GM23338 (cell line): ENCODE results near the gene CCDC85B. TPM values are rescaled to one million over a fixed set of nuclear protein-coding genes. Genes with fewer than 3 reads are reported as not detected.
A peak's percentile ranks its signal among the peaks of the same experiment; 100 is the strongest.

Source experiments
- ATAC-seq: fragments of 200-7000 bp; cut with Tn5 transposase; 3 replicates; pipeline ENCODE4 v1.9.1; 2020
- DNase-seq: peaks from one replicate; pipeline ENCODE4 v3.0.0-alpha.2; 2015; ENCODE audit warnings: low spot score
- H2AFZ ChIP-seq: fragments of 200-600 bp; sonication (generic); 2 replicates; pipeline ENCODE4 v1.8.0; 2016; ENCODE audit warnings: antibody characterized with exemption, mild to moderate bottlenecking, moderate library complexity
- H3F3A ChIP-seq: fragments of 200-600 bp; sonication (generic); replicated peaks from 2 replicates; pipeline ENCODE4 v1.8.0; 2017; ENCODE audit warnings: antibody characterized with exemption, mixed run types, low read depth
- H3K27ac ChIP-seq: fragments of 200-600 bp; sonication (generic); 2 replicates; pipeline ENCODE4 v1.6.1; 2016; ENCODE audit warnings: low read depth
- H3K27me3 ChIP-seq: fragments of 200-600 bp; sonication (generic); 2 replicates; pipeline ENCODE4 v1.8.0; 2016; ENCODE audit warnings: mild to moderate bottlenecking, mixed run types, moderate library complexity; ENCODE audit not compliant: insufficient read depth
- H3K36me3 ChIP-seq: fragments of 200-600 bp; sonication (generic); 2 replicates; pipeline ENCODE4 v1.8.0; 2016; ENCODE audit warnings: mild to moderate bottlenecking; ENCODE audit not compliant: insufficient read depth
- H3K4me1 ChIP-seq: fragments of 200-600 bp; sonication (generic); 2 replicates; pipeline ENCODE4 v1.8.0; 2016; ENCODE audit warnings: mild to moderate bottlenecking, moderate library complexity; ENCODE audit not compliant: insufficient read depth
- H3K4me2 ChIP-seq: fragments of 200-600 bp; sonication (generic); 2 replicates; pipeline ENCODE4 v1.7.1; 2017; ENCODE audit warnings: mixed run types
- H3K4me3 ChIP-seq: fragments of 200-600 bp; sonication (generic); 2 replicates; pipeline ENCODE4 v1.6.1; 2016; ENCODE audit warnings: mixed run types
- H3K79me2 ChIP-seq: fragments of 200-600 bp; sonication (generic); replicated peaks from 2 replicates; pipeline ENCODE4 v1.8.0; 2017; ENCODE audit warnings: mild to moderate bottlenecking; ENCODE audit not compliant: insufficient read depth
- H3K9me2 ChIP-seq: fragments of 200-600 bp; sonication (generic); 2 replicates; pipeline ENCODE4 v1.8.0; 2017; ENCODE audit not compliant: insufficient read depth
- H4K20me1 ChIP-seq: fragments of 200-600 bp; sonication (generic); replicated peaks from 2 replicates; pipeline ENCODE4 v1.8.0; 2017; ENCODE audit warnings: mild to moderate bottlenecking; ENCODE audit not compliant: insufficient read depth
- H3K27ac Mint-ChIP-seq: 2 replicates; pipeline ENCODE4 v1.8.0; 2020; ENCODE audit warnings: inconsistent platforms, mild to moderate bottlenecking, moderate library complexity, mixed read lengths
- H3K27me3 Mint-ChIP-seq: 3 replicates; pipeline ENCODE4 v1.8.0; 2022; ENCODE audit warnings: low read depth, mild to moderate bottlenecking, moderate library complexity, mixed read lengths, inconsistent platforms; ENCODE audit not compliant: insufficient read depth, poor library complexity
- H3K36me3 Mint-ChIP-seq: 3 replicates; pipeline ENCODE4 v1.8.0; 2021; ENCODE audit warnings: low read depth, mild to moderate bottlenecking, inconsistent platforms, moderate library complexity, mixed read lengths
- H3K4me1 Mint-ChIP-seq: 3 replicates; pipeline ENCODE4 v1.8.0; 2020; ENCODE audit warnings: mild to moderate bottlenecking, inconsistent platforms, mixed read lengths
- H3K4me3 Mint-ChIP-seq: 3 replicates; pipeline ENCODE4 v1.8.0; 2021; ENCODE audit warnings: moderate library complexity, mild to moderate bottlenecking, inconsistent platforms, mixed read lengths
- H3K9me3 Mint-ChIP-seq: 3 replicates; pipeline ENCODE4 v1.8.0; 2020; ENCODE audit warnings: moderate library complexity, mild to moderate bottlenecking, inconsistent platforms, mixed read lengths
- CREB1 ChIP-seq: fragments of 250-450 bp; sonication (Bioruptor Pico); IDR thresholded peaks from 2 replicates; pipeline ENCODE4 v1.5.0; 2020; ENCODE audit warnings: low read depth, mild to moderate bottlenecking, moderate library complexity
- ETS1 ChIP-seq: IDR thresholded peaks from 2 replicates; pipeline ENCODE4 v1.6.1; 2016; ENCODE audit warnings: antibody characterized with exemption
- EZH2 ChIP-seq: fragments of 200-600 bp; sonication (generic); IDR thresholded peaks from one replicate; pipeline ENCODE4 v1.8.0; 2017; ENCODE audit warnings: antibody characterized with exemption, mild to moderate bottlenecking, low read depth; ENCODE audit not compliant: unreplicated experiment
- EZH2phosphoT487 ChIP-seq: fragments of 200-600 bp; sonication (generic); IDR thresholded peaks from one replicate; pipeline ENCODE4 v1.8.1; 2018; ENCODE audit warnings: antibody characterized with exemption; ENCODE audit not compliant: unreplicated experiment
- JUNB ChIP-seq: IDR thresholded peaks from one replicate; pipeline ENCODE4 v1.6.1; 2016; ENCODE audit warnings: antibody characterized with exemption; ENCODE audit not compliant: unreplicated experiment
- NANOG ChIP-seq: IDR thresholded peaks from 2 replicates; pipeline ENCODE4 v1.6.1; 2016; ENCODE audit warnings: antibody characterized with exemption, borderline replicate concordance
- POLR2AphosphoS5 ChIP-seq: IDR thresholded peaks from 2 replicates; pipeline ENCODE4 v1.6.1; 2016; ENCODE audit warnings: antibody characterized with exemption, low read depth
- REST ChIP-seq: IDR thresholded peaks from one replicate; pipeline ENCODE4 v1.6.1; 2018; ENCODE audit warnings: antibody characterized with exemption; ENCODE audit not compliant: unreplicated experiment
- STAT1 ChIP-seq: IDR thresholded peaks from one replicate; pipeline ENCODE4 v1.6.1; 2016; ENCODE audit warnings: antibody characterized with exemption; ENCODE audit not compliant: unreplicated experiment
- ZNF114 ChIP-seq: fragments of 250-450 bp; sonication (Bioruptor Pico); IDR thresholded peaks from 2 replicates; pipeline ENCODE4 v1.5.0; 2020; ENCODE audit warnings: mild to moderate bottlenecking, moderate library complexity
- ZNF331 ChIP-seq: fragments of 250-450 bp; sonication (Bioruptor Pico); IDR thresholded peaks from 2 replicates; pipeline ENCODE4 v1.5.0; 2020; ENCODE audit warnings: low read depth, mild to moderate bottlenecking, moderate library complexity
- ZNF462 ChIP-seq: fragments of 250-450 bp; sonication (Bioruptor Pico); IDR thresholded peaks from 2 replicates; pipeline ENCODE4 v1.5.0; 2020; ENCODE audit warnings: mild to moderate bottlenecking, moderate library complexity
- polyA plus RNA-seq: library from polyadenylated mRNA; unstranded; fragments of >200 nt; fragmentation: Nextera tagmentation; extraction: Ambion mirVana; gene quantifications from 2 replicates; pipeline ENCODE4 v1.2.1, GENCODE V29; 2016
- total RNA-seq: library from RNA; depleted of rRNA; stranded (reverse); fragments of >200 nt; shearing (Covaris generic); gene quantifications from 2 replicates; pipeline ENCODE4 v1.2.3, GENCODE V29; 2014
- TF ChIP-seq, protein P1 (sequence below), 2 experiments: fragments of 200-600 bp in 1 of 2; sonication (generic) in 1 of 2; conservative IDR thresholded peaks; 2 replicates each; pipeline versions ENCODE4 v1.5.1 to v1.6.1; 2016 to 2017; ENCODE audit warnings: antibody characterized with exemption in 2 of 2, low read depth in 2 of 2, mild to moderate bottlenecking in 2 of 2, moderate library complexity in 1 of 2

The CCDC85B gene
- total and polyA plus RNA-seq, 2 experiments from 2014 or later: 54.5 to 66.3 TPM

- H3K9me3 Mint-ChIP-seq: peaks cover 2% of the 10 kb centered on the region; the same call in 1 of the 3 replicates
- Histone ChIP-seq H3F3A (peaks cover 16% of the 10 kb centered on the region), H3K79me2 (no peaks in the 10 kb centered on the region), H3K4me3 (peak overlapping the region; percentile 74), H3K27ac (no peak overlapping the region), H4K20me1 (no peaks in the 10 kb centered on the region), H3K9me2 (no peaks in the 10 kb centered on the region), H3K4me1 (peaks cover 8% of the 10 kb centered on the region), H3K27me3 (peaks cover 56% of the 10 kb centered on the region), H3K36me3 (no peaks in the 10 kb centered on the region), H2AFZ (peak overlapping the region; percentile 94), H3K4me2 (peak overlapping the region; percentile 85)
- DNase-seq: peak; percentile 67
- peaks cover 7% of the 10 kb centered on the region; the same call in 2 of the 3 replicates for H3K4me1 Mint-ChIP-seq
- H3K27ac Mint-ChIP-seq: no peak overlapping the region
- peak overlapping the region; percentile 74 for H3K4me3 Mint-ChIP-seq
- ATAC-seq: peak; percentile 21
- peaks cover 54% of the 10 kb centered on the region for H3K27me3 Mint-ChIP-seq
- TF ChIP-seq ZNF114 (CRISPR knock-in tag) (no peak), JUNB (no peak), ETS1 (0 out of 2 replicates have a peak, but pooled peaks have one; percentile 29), ZNF462 (CRISPR knock-in tag) (no peak), STAT1 (no peak), NANOG (no peak), EZH2phosphoT487 (no peak), ZNF331 (CRISPR knock-in tag) (no peak), REST (peak; percentile 13), POLR2AphosphoS5 (no peak), CREB1 (CRISPR knock-in tag) (no peak), EZH2 (peak; percentile 65)
- TF ChIP-seq, protein P1, sequence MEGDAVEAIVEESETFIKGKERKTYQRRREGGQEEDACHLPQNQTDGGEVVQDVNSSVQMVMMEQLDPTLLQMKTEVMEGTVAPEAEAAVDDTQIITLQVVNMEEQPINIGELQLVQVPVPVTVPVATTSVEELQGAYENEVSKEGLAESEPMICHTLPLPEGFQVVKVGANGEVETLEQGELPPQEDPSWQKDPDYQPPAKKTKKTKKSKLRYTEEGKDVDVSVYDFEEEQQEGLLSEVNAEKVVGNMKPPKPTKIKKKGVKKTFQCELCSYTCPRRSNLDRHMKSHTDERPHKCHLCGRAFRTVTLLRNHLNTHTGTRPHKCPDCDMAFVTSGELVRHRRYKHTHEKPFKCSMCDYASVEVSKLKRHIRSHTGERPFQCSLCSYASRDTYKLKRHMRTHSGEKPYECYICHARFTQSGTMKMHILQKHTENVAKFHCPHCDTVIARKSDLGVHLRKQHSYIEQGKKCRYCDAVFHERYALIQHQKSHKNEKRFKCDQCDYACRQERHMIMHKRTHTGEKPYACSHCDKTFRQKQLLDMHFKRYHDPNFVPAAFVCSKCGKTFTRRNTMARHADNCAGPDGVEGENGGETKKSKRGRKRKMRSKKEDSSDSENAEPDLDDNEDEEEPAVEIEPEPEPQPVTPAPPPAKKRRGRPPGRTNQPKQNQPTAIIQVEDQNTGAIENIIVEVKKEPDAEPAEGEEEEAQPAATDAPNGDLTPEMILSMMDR (conservative IDR thresholded peaks at IDR 0.05; ENCODE audit: low read depth in 2 of 2): no peak; a peak in 1 of 4 replicates
- peaks cover 4% of the 10 kb centered on the region; the same call in 1 of the 3 replicates for H3K36me3 Mint-ChIP-seq
Measured at GRCh38 chr11:65899356-65900124, 9.1 kb downstream of the CCDC85B start.
